GM18498 (cell line): ENCODE data around the gene TBXA2R.
"Not testable (repeated sequence)": the region's sequence is repeated elsewhere in the genome, so short reads cannot be mapped to it uniquely, and the experiment has no call there.

Experiments used
- ATAC-seq: cut with Tn5 transposase; IDR thresholded peaks from one replicate; pipeline ENCODE4 v1.9.1; 2021; ENCODE audit warnings: mild to moderate bottlenecking, moderate library complexity; ENCODE audit not compliant: unreplicated experiment

Gene TBXA2R

DNA sequence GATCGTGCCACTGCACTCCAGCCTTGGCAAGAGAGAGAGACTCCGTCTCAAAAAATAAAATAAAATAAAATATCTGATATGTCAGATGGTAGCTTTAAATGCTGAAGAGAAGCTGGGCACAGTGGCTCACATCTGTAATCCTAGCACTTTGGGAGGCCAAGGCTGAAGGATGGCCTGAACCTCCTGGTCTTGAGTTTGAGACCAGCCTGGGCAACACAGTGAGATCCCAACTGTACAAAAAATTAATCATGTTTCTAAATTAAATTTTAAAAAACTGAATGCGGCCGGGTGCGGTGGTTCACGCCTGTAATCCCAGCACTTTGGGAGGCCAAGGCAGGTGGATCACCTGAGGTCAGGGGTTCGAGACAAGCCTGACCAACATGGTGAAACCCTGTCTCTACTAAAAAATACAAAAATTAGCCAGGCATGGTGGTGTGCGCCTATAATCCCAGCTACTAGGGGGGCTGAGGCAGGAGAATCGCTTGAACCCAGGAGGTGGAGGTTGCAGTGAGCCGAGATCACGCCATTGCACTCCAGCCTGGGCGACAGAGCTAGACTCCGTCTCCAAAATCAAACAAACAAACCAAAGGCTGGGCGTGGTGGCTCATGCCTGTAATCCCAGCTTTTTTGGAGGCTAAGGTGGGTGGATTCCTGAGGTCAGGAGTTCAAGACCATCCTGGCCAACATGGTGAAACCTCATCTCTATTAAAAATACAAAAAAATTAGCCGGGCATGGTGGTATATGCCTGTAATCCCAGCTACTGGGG is 22.5 kb downstream of the TBXA2R start:
- ATAC-seq: not testable (repeated sequence)

DNA sequence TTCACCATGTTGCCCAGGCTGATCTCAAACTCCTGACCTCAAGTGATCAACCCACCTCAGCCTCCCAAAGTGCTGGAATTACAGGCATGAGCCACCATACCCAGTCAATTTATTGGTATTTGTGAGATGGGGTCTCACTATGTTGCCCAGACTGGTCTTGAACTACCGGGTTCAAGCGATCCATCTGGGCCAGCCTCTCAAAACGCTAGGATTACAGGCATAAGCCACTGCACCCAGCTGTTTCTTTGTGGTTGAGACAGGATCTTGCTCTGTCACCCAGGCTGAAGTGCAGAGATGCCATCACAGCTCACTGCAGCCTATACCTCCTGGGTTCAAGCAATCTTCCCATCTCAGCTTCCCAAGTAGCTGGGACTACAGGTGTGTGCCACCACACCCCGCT is 24.9 kb downstream of the TBXA2R start:
- not testable (repeated sequence) for ATAC-seq

DNA sequence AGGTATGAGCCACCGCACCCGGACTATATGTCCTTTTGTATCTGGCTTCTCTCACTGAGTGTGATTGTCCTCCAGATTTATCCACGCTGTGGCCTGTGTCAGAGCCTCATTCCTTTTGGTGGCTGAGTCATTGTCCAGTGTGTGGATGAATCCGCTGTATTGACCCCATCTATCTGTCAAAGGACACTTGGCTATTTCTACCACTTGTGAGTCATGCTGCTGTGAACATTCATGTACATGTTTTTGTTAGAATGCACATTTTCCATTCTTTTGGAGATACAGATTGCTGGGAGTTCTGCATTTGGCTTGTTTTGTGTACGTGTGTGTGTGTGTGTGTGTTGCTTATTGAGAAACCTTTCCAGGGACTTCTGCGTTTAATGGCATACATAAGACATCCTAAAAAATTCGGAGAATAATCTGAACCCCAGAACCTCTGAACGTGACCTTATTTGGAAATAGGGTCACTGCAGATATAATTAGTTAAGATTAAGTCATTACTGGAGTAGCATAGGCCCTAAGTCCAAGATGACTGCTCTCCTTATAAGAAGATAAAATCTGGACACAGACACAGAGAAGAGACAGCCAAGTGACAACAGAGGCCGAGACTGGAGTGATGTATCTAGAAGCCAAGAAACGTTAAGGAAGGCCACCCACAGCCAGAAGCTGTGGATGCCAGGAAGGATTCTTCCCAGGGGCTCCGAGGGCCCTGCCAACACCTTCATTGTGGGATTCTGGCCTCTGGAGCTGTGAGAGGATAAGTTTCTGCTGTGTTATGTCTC is 26.3 kb downstream of the TBXA2R start:
- no peak for ATAC-seq

DNA sequence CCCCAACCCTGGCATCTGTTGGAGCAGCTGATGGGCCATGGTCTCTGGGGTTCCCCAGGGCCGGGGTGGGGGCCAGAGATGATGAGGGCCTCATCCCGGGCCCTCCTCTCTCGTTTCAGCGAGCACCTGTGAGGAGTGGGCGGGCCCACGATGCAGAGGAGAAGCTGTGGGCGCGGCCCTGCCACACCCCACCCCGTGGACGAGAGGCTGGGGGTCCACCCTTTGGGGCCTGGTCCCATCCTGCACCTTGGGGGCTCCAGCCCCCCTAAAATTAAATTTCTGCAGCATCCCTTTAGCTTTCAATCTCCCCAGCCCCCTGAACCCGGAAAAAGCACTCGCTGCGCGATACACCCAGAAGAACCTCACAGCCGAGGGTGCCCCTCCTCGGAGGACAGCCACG is 28.3 kb downstream of the TBXA2R start:
- no peak for ATAC-seq

DNA sequence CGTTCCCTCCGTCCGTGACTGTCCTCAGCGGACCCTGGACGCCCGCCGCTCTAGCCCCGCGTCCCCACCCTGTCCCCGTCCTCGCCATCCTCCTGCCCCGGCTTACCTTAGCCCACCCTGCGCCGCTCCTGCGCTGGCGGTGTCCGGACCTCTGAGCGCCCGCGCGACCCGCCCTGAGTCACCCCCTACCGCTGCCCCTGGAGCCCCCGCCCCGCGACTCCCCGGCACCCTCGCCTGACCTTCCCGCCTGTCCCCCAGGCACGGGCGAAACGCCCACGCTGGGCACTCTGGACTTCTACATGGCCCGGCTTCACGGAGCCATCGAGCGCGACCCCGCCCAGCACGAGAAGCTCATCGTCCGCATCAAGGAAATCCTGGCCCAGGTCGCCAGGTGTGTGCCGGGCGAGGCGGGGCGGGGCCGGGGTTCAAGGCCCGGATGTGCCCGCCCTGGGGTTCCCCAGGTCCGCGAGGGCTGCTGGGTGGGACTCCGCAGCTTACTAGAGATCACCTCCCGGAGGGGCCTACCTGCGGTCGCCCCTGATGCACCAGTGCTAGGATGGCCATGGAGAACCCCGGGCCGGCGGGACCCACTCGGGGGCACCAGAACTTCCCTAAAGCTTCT is 28.8 kb downstream of the TBXA2R start:
- no peak for ATAC-seq

DNA sequence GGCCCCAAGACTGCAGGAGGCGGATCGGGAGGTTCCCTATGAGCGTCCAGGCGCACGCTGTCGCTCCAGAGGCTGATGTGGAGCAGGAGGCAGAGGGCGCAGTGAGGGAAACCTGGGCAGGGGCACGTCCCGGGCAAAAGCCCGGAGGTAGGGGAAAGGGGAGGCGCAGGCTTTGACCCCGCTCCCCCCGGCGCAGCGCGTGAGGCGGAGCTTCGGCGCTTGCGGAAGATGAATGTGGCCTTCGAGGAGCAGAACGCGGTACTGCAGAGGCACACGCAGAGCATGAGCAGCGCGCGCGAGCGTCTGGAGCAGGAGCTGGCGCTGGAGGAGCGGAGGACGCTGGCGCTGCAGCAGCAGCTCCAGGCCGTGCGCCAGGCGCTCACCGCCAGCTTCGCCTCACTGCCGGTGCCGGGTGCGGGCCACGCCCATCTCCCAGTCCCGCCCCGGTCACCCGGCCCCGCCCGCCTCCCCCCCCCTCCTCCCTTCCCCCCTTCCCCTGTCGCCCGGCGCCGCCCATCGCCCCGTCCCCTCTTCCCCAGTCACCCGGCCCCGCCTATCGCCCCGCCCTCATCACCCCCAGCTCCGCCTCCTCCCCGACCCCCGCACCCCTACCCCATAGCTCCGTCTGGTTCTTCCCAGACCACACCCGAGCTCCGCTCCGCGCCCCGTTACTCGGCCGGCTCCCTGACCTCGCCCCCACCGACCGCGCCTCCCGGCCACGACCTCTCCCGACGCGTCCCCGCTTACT is 29.8 kb downstream of the TBXA2R start:
- ATAC-seq: no peak

DNA sequence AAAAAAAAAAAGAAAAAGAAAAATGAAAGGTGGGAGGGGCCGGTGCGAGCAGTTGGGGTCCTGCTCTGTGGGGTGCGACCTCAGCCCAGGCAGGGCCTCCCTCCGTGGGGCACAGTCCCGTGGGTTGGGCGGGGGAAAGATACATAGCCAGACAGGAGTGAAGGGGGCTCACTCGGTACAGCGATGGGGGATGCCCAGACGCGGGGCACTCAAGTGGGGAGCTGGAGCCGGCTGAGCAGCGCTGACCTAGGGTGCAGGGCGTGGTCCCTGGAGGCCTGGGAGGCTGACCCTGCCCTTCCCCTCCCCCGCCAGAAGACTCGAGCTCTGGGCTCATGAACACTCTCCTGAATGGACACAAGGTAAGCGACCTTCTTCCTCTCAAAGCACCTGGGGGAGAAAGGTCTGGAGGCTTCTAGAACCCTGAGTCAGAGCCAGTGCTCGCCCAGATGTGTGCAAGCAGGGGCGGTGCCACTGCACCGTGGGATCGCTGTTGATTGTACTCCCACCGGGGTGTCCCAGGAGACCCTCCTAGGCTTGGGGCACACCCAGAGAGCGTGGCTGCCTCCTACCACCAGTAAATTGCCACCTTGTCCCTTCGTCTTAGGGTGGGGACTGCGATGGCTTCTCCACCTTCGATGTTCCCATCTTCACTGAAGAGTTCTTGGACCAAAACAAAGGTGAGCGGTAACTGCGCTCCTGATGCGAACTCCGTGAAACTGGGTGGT is 30.6 kb downstream of the TBXA2R start:
- no peak for ATAC-seq

DNA sequence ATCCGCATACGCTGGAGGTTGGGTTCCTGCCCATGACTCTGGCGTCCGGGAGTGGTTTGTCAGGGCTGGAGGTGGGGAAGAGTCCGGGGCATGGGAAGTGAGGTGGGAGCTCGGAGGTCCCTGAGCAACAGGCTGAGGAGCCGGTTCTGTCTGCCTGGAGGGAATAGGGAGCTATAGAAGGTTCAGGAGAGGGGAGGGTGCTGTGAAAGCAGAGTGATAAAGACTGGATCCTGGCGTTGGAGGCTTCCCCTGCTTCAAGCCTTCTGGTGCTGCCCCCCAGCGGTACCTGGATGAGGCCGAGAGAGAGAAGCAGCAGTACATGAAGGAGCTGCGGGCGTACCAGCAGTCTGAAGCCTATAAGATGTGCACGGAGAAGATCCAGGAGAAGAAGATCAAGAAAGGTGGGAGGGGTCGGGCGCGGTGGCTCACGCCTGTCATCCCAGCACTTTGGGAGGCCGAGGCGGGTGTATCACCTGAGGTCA is 31.4 kb downstream of the TBXA2R start:
- ATAC-seq: no peak

DNA sequence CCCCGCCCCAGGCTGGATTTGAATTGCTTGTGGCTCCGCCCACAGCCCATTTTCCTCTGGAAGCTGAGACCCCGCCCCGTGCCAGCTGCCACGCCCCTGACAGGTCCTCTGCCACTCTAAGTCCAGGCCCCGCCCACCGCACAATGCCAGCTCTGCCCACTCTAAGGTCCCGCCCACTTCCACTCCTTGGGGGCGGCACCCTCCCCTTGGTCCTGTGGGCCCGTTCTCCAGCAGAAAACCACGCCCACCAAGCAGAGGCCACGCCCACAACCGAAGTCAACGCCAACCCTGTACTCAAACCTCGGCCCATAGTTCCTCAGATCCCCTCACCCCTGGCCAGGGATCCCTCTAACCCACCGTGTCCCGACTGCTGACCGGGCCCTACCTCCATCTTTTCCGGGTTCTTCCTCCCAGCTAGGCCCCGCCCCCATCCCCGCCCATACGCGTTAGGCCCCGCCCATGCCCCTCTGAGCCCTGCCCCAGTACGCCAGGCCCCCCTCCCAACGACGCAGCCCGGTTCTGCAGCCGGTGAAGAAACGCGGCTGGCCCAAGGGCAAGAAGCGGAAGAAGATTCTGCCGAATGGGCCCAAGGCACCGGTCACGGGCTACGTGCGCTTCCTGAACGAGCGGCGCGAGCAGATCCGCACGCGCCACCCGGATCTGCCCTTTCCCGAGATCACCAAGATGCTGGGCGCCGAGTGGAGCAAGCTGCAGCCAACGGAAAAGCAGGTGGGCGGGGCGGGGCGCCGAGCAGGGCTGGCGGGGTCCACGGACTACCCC is 32.6 kb downstream of the TBXA2R start:
- ATAC-seq: no peak

DNA sequence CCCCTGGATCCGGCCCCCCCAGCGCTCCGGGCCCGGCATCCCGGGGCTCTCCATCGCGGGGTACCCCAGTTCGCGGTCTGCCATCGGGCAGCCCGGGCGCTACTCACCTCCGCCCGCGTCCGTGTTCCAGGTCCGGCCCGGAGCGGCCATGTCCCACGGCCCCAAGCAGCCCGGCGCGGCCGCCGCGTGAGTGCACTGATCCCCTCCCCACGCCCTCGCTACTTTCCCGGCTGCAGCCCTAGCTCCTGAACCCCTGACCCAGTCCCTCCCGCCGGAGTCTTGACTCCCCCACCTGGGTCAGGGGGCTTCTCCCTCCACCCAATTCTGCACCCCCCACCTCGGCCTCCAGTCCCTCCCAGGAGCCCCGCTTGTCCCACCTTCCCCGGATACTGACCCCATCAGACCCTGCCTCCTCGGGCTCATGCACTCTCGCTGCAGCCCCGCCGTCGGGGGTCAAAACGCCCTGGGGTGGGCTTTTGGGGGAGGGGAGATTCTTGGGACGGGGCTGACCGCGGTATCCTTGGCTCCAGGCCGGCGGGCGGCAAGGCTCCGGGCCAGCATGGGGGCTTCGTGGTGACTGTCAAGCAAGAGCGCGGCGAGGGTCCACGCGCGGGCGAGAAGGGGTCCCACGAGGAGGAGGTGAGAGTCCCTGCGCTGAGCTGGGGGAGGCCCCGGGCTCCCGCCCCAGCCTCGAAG is 33.4 kb downstream of the TBXA2R start:
- peak; percentile 10 for ATAC-seq

DNA sequence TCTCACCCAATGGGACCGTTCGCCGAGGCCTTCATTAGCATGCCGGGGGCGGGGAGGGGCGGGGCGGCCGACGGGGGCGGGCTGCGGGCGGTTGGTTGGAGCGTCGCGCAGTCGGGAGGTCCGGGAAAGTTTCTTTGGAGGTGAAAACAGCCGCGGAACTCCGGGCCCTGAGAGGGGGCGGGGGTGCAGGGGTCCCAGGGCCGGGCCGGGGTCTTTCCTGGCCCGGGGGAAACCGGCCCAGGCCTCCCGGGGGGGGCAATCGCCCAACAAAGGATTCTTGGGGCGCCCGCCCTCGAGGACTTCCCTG is 33.9 kb downstream of the TBXA2R start, which contains the start of gene HMG20B:
HMG20B (plus strand) TSS at position 90 of the 307 bp plus-strand sequence. CDS start 366 bp downstream, outside the sequence.
- ATAC-seq: no peak

DNA sequence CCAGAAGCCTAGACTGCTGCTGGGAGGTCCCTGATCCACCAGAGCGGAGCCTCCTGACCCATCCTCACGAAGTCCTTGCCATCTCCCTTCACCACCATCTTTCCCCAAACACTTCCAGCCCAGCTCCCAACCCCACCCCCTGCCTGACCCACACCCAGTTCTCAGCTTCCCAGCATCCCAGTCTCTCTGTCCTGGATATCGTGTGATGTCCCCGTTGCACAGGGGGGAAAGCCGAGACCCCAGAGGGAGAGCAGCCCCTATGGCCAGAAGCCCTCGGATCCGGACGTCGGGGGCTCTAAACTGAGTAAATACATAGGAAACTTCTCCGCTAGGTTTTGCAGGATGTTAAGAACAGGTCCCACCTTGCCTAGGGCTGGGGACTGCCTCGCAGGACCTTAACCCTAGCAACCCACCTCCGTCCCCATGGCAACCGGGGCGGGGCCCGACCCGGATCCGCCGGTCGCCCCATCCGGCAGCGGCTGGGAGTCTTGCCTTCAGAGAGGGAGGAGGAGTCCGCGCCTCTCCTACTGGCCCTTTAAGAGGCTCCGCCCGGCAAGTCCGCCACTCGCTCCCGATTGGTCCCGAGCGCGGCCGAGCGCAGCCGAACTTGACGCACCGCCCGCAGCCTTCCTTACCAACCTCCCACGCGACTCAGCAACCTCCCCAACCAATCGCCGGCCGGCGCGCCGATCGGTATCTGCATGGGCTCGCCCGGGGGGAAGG is 34.4 kb downstream of the TBXA2R start:
- peak; percentile 92 for ATAC-seq

DNA sequence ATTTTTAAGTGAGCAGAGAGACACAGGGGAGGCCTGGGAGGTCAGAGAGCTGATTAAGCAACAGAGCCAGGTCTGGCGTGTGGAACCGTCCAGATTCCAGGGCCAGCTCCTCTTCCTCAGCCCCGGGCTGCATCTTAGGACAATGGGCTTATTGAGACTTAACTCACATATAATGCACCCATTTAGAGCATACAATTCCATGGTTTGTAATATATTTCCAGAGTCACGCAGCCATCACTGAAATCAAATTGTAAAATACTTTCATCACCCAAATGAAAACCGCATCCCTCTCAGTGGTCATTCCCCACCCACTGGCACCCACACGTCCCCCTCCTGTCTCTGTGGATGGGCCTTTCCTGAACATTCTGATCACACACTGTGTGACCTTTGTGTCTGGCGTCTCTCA is 36.1 kb downstream of the TBXA2R start:
- ATAC-seq: no peak

DNA sequence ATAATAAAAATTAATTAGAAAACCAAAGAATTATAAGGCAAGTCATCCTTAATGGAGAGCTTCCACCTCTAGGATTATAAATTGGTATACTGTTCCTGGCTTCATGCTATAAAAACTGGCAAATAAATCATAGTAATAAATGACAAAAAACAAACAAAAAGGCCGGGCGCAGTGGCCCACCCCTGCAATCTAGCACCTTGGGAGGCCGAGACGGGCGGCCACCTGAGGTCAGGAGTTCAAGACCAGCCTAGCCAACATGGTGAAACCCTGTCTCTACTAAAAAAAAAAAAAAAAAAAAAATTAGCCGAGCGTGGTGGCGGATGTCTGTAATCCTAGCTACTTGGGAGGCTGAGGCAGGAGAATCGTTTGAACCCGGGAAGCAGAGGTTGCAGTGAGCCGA is 36.6 kb downstream of the TBXA2R start:
- ATAC-seq: not testable (repeated sequence)

DNA sequence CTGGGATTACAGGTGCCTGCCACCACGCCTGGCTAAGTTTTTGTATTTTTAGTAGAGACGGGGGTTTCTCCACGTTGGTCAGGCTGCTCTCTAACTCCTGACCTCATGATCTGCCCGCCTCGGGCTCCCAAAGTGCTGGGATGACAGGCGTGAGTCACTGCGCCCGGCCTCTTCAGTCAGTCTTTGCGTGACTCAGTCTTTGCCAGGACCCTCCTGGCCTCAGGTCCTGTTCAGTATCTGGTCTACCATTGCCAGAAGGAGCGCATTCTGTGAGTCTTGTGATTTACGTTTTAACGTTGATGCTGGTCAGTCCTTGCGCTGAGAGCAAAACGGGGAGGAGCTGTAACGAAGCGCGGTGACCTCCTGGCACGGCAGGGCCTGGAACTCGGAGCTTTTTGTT is 41.5 kb downstream of the TBXA2R start:
- no peak for ATAC-seq

DNA sequence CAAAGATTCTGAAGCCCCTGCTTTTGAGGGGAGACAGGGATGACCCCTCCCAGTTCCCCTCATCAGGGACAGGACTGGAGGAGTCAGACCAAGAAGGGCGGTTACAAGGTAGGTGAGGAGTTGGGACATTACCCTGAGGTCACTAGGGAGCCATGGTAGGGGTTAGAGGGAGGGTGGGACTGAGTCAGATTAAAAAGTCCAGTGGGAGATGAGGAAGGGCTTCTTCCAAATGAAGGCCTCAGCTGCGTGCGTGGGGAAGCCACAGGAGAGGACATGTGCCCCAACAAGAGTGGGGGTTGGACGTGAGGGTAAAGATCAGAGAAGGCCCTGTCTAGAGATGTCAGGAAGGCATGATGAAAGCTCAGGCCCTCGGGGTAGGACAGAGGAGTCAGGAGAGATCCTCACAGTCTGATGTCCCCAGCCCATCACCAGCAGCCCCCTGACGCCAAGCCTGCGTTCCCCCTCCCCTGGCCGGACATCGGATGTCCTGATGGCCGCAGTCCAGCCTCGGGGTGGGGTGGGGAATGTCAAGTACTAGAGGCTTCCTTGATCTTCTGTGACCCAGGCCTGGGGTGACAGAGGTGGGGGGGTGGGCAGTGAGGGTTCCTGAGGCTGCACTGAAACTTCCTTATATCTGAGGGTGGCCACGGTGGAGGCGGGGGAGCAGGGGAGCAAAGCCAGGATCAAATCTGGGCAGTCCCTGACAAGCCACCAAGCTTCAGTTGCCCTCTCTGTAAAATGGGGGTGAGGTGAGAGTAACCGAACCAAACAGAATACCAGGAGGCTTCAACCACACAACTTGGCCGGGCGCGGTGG is 42.8 kb downstream of the TBXA2R start:
- no peak for ATAC-seq

DNA sequence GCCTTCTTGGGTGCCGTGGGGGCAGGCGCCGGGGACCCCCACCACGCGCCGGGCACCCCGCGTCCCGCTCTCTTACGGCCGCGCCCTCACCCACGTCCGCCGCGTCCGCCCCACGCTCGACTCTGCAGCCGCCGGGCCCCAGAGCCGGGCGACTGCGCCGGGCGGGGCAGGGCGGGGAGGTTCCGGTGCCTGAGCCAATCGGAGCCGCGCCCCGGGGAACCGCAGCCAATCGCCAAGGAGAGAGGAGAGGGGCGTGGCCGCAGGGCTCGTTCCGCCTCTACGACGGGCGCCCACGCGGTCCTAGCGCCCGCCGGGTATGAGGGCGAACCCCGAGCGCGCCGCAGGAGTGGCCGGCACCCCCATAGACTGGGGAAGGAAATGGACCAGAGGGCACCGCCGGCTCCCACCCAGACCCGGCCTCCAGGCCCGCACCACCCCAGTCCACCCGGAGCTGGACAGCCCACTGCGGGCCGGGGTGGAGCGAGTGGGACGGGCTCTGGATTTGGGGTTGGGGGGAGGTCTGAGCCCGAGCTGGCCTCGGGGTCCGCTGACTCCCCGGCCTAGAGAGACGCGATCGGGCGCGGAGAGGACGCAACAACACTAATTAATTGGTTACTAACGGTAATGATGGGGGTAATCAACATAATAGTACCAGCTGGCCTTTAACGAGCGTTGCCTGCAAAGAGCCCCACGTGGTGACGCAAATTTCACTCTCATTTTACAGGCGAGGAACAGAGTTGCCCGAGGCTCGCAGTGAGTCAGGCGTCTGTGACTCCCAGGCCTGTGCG is 49.0 kb downstream of the TBXA2R start, which contains the start of gene MFSD12:
MFSD12 (minus strand) TSS at position 126 of the 788 bp plus-strand sequence. CDS start 183 bp downstream, outside the sequence.
- ATAC-seq: peak; percentile 90
